Embryonic facial prominence (tissue), 1 donor: Measurements from ENCODE around the gene TCERG1L.
"Not testable (repeated sequence)": the region's sequence is repeated elsewhere in the genome, so short reads cannot be mapped to it uniquely, and the experiment has no call there.

Source experiments
- DNase-seq: peaks from one replicate; pipeline ENCODE4 v3.0.0-alpha.2; 2016; ENCODE audit errors: extremely low spot score

Gene TCERG1L

DNA sequence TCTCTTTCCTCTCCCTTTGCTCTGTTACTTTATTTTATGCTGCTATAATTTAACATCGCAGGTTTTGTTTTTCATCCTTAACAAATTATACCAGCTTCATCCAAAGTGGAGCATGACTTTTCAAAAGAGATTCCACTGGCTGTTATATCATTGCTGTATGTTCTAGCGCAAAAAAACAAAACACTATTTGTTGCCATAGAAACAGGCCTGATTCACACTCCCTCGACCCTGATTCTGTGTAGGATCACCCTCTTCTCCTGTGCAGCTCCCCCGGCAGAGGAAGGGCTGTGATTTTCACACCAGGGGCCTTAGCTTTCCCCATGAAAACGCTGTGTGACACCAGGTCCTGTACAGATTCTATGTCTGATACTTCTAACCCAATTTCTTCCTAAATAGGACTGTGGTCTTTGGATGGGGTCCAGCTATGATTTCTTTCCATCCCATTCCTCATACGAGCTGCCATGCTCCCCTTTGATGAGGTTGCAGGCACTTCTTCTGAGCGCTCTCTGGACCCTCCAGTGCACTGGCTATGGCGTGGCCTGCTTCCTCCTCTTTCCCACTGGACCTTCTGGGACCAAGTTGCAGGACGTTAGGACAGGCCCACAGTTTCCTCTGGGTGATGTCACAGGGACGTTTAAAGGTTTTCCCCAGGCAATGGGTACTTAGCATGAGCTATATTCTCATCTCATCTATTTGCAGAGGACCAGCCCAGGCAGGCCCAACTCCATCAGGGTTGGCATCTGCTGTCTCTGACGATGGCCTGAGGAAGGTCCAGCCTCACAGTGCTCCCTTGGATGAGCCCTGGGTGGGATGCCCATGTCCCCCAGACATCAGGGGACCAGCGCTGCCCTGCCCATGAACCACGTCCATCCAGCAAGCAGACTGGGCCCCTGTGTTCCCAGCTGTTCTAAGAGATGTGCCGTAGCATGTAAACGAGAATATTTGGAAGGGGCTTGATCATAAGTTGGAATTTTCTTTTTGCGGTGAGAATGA is 210.8 kb downstream of the TCERG1L start:
- DNase-seq: not testable (repeated sequence)

DNA sequence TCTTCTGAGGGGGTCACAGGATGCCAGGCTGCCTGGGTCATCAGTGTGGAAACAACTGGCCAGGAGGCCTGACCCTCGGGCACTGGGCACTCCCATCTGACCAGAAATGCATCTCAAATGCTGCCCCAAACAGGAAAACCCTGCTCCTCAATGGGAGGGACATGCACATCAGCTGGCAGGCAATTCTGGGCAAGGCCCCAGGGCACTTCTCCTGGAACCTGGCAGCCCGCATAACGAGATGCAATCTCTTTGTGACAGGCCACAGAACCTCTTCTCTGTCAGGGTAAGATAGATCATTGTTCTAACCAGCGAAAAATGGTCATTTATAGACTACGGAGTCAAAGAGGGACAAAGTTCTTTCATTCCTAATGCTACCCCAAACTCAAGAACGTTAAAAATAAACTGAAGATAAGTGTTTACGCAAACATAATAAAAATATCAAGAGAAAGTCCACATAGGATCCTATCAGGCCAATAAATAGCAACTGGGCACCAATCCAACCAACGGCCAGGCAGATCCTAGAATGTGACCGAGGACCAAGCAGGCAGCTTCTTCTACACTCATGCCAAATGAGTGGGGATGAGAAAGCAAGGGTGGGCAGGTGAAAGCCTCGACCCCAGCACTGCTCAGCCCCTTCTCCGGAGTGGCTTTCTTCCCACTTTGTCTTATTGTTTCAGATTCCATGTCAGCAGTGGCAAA is 212.3 kb downstream of the TCERG1L start:
- DNase-seq: no peak

DNA sequence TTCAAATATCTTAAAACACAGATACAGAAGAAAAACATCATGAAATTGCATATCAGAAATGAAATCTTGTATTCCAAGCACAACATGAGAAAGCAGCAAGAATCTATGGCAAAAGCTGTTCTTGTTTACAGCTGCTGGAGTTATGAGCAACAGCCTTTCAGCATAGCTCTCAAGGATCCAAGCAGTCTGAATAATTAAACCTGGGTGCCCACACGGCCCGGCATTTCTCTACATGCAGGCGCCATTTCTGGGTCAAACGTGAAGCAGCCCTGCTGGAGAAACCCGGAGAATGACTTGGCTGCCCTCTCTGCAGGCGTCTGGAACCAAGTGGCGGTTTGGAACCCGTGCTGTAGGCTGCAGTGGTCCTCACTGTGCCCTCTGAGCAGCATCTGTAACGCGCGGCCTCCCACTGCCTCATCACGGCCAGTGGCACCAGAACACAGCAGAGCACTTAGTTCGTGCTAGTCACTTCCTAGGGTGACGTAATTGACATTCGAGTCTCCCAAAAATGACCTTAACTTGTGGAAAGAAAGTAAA is 213.0 kb downstream of the TCERG1L start:
- no peak for DNase-seq

GRCh38 chr10:131096031-131096430 is 215.5 kb downstream of the TCERG1L start:
- DNase-seq: no peak

- no peak for DNase-seq
Measured at GRCh38 chr10:131095313-131095580, 216.3 kb downstream of the TCERG1L start.

GRCh38 chr10:131094527-131095312 is 216.8 kb downstream of the TCERG1L start:
- DNase-seq: no peak

GRCh38 chr10:131093795-131094366 is 217.6 kb downstream of the TCERG1L start:
- no peak for DNase-seq

- no peak for DNase-seq
Measured at GRCh38 chr10:131093346-131093745, 218.2 kb downstream of the TCERG1L start.

GRCh38 chr10:131092876-131093275 is 218.6 kb downstream of the TCERG1L start:
- DNase-seq: no peak

DNA sequence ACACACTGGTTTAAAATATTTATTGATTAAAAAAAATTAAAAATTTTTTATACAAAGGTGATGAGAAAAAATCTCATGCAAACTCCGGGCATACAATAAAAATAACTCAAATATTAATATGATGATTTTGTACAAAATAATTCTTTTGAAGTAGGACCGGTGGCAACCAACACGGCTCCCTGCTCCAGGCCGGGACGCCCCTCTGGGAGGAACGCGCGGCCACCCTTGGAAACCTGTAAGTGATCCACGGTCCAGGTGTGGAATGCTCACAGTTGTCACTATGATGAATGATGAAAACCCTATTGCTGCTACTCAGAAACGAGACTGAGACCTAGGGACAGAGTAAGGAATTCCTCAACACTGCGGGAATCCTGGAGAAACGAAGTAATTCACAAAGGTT is 219.1 kb downstream of the TCERG1L start:
- DNase-seq: no peak

GRCh38 chr10:131091682-131092081 is 219.8 kb downstream of the TCERG1L start:
- no peak for DNase-seq

DNA sequence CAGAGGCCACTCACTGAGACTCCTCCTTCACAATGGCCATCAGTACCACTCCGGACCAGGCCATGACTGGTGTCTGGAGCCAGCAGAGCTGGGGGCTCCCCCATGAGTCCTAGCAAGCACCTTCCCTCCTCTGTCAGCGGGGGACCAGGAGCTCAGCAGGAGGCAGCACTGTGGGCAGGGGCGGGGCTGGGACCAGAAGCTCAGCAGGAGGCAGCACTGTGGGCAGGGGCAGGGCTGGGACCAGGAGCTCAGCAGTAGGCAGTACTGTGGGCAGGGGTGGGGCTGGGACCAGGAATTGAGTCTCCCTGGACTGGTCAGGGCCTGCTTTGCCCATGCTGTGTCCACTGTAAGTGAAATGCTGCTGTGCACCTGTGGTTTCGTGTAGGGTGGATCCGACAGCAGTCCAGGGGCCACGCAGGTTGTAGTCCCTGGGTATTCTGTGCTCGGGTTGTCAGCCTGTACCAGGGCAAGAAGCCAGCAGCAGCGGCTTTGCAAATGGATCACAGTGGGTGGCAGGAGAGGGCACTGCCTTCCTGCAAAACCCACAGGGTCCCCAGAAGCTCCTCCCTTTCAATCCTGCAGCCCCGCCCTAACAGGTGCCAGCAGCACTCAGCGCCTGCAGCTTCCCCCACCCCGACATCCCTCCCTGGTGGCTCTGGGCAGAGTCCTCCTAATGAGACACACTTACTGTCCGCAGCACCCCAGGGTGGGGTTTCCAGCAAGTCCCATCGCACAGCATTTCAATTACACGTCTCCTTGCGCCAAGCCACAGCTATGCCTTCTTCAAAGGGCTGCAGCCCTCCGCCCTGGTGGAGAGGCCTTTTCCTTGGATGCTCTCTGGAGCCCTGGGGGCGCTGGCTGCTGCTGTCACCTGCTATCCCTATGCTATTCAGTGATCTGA is 220.5 kb downstream of the TCERG1L start:
- DNase-seq: no peak

GRCh38 chr10:131089861-131090260 is 221.7 kb downstream of the TCERG1L start:
- no peak for DNase-seq

- no peak for DNase-seq
Measured at GRCh38 chr10:131089150-131089549, 222.4 kb downstream of the TCERG1L start.

DNA sequence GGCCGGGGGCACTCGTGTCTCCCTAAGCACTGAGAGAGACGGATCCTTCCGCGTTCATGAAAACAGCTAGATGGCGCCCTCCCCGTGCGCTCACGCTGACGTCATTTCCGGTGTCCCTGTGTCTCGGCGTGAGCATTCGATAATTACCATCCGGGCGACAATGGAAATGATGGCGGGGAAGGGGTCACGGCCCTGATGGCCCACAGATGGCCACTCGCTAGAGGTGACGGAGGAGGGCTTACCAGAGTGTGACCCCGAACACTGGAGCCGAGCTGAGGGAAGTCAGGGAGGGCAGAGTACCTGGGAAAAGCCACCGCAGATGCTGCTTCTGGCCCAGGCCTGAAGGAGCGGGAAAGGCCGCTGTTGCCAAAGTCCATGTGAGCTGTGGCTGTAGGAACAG is 222.9 kb downstream of the TCERG1L start:
- DNase-seq: no peak

- DNase-seq: no peak
Measured at GRCh38 chr10:131087464-131088215, 223.9 kb downstream of the TCERG1L start.

DNA sequence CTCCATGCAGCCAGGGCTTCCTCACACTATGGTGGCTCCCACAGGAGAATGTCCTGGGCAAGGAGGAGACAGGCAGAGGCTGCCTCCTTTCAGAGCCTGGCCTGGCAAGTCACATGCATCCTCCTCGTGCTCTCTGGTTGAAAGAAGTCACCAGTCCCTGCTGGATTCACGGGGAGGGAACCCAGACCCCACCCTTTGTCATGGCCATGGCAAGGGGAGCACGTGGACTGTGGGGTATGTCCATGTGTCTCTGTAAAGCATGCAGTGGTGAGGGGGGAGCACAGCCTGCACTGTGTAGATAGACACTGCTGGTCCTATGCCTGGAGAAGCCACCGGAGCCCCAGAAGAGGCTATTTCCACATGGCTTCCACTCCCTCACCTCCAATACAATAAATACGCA is 225.0 kb downstream of the TCERG1L start:
- no peak for DNase-seq

DNA sequence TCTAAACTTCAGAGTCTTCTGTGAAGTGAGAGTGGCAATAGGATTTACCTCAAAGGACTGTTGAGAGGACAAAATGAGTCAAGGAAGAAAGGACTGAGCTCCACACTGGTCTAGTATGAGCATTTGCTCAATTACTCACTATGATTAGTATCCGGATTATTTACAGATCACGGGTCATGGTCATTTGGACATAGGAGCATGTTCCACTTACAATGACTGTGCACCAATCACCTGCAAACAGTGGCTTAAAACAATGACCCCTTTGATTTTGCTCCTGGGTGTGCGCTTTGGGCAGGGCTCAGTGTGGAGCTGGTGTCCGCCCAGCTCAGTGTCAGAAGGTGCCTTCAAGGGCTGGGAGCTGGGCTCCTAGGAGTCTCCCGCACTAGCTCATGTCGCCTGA is 225.4 kb downstream of the TCERG1L start:
- no peak for DNase-seq

DNA sequence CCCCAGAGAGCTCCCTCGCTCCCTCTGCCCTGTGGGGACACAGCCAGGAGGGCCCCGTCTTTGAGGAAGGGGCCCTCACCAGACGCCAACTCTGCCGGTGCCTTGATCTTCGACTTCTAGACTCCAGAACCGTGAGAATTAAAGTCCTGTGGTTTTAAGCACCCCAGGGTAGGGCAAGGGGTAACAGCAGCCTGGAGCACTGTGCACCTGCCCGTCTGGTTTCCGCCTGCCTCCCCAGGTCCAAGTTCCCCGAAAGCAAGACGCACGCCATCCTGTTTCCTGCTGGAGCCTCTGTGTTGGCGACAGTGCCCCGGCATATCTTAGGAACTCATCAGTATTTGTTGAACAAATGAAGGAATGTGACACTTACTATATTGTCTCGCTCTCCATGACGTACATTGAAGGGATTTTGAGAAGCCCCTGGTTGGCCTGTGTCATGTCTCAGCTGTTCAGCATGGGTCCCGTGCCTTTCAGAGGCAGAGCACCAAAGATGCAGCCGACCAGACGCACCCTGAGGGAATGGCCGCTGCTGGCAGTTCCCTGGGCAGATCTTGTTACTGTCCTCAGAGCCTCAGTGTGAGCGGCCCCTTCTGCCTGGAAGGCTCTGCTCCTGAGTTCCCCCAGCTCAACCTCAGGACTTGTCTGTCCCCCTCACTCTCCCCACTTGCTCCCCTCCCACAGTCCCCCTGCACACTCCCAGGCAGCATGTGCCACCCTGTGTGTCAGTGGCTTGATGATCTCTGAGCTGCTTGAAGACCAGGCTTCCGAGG is 226.2 kb downstream of the TCERG1L start:
- no peak for DNase-seq
